RWPE1 (cell line): ENCODE data around the gene ARHGAP22.
"Not testable (repeated sequence)": the region's sequence is repeated elsewhere in the genome, so short reads cannot be mapped to it uniquely, and the experiment has no call there.

Experiments
- CTCF ChIA-PET: fragments of 350-600 bp; sonication (Branson Sonifier 250); formaldehyde crosslinking; extraction: SDS; loops from one replicate; lab custom pipeline; 2021; lab: Yijun Ruan, JAX
- POLR2A ChIA-PET: fragments of 400-600 bp; formaldehyde crosslinking; extraction: SDS; loops from one replicate; lab custom pipeline; 2020; ENCODE audit warnings: antibody characterized with exemption; ENCODE audit not compliant: low non-redundant PET; lab: Yijun Ruan, JAX
- DNase-seq: peaks from one replicate; pipeline ENCODE4 v3.0.0; 2012; ENCODE audit warnings: low spot score
- H3K27ac ChIP-seq: fragments of 450-650 bp; 2 replicates; pipeline ENCODE4 v1.5.1; 2017
- CTCF ChIP-seq: fragments of 450-650 bp; conservative IDR thresholded peaks from 2 replicates; pipeline ENCODE4 v1.5.1; 2017; ENCODE audit warnings: low read depth, mild to moderate bottlenecking

Gene ARHGAP22

GRCh38 chr10:48423884-48424283, 181.0 kb downstream of the ARHGAP22 start:
- DNase-seq = no peak
- no peak overlapping the region for H3K27ac ChIP-seq
- TF ChIP-seq CTCF = no peak
- ChIA-PET CTCF (interaction anchor here (1.0 kb wide), 1 partner anchor 60 kb away, joined by 3 read pairs; no protein-coding TSS in a partner anchor), POLR2A (no interaction called here)

- H3K27ac ChIP-seq, DNase-seq, CTCF ChIA-PET, POLR2A ChIA-PET: not testable (repeated sequence)
Observed at GRCh38 chr10:48421862-48422261, 183.0 kb downstream of the ARHGAP22 start.

DNA sequence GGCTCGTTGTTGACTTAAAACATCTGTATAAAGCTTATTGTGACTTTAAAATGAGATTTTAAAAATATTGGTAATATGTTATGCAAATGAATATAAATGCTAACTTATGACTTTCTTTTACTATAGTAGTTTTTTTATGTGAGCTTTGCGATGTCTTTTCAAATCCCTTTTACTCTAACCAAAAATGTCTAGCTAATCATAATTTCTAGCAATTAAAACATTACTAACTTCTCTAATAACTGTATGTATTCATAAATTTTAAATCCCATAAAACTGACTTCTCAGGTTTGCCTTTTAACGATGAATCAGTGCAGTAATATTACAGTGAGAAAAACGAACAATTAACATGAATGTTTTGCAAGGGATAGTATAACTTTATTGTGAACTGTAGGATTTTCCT, 185.2 kb downstream of the ARHGAP22 start:
- no peak for TF ChIP-seq CTCF
- POLR2A ChIA-PET = no interaction called here
- CTCF ChIA-PET = no interaction called here
- no peak for DNase-seq
- H3K27ac ChIP-seq = no peak overlapping the region

DNA sequence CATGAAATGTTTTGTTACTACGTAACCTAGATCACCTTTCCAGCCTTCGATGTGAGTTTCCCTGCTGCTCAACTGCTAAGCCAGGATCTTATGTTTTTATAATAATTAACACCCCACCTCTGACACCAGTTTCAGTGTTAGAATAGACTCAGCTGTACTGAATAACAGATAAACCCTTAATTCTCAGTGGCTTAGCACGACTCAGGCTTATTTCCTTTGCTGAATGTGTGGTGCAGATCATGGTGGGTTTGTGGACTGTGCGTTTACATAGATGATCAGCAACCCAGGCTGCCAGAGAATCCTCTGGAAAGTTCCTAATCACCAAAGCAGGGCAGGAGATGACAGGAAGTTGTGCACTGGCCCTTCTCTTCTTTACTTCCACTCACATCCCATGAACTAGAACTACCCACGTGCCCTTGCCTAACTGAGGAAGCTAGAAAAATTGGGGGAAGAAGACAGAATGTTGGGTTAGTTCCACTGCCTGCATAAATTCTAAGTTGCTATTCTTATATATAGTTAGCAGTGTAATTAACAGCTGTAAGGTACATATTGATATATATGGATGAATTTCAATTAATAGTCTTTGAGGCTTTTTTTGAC, 186.6 kb downstream of the ARHGAP22 start:
- ChIA-PET POLR2A (no interaction called here), CTCF (no interaction called here)
- no peak for TF ChIP-seq CTCF
- H3K27ac ChIP-seq = no peak overlapping the region
- DNase-seq = no peak

- H3K27ac ChIP-seq = no peak overlapping the region
- ChIA-PET CTCF (no interaction called here), POLR2A (no interaction called here)
- no peak for DNase-seq
- TF ChIP-seq CTCF = no peak
Observed at GRCh38 chr10:48417374-48417773, 187.5 kb downstream of the ARHGAP22 start.

- H3K27ac ChIP-seq = no peak overlapping the region
- no peak for TF ChIP-seq CTCF
- ChIA-PET CTCF (no interaction called here), POLR2A (no interaction called here)
- DNase-seq = no peak
Observed at GRCh38 chr10:48416584-48417232, 188.2 kb downstream of the ARHGAP22 start.

GRCh38 chr10:48414778-48415177, 190.1 kb downstream of the ARHGAP22 start:
- no peak overlapping the region; the same call in 1 of the 2 replicates for H3K27ac ChIP-seq
- POLR2A ChIA-PET = no interaction called here
- TF ChIP-seq CTCF = no peak
- peak; percentile 31 for DNase-seq
- CTCF ChIA-PET = interaction anchor here (0.6 to 0.7 kb wide), 2 partner anchors 30 to 1861 kb away, joined by 3 read pairs; no protein-coding TSS in a partner anchor
